K562 (cell line): Measurements from ENCODE around the gene TXNRD1. TPM values are rescaled to one million over a fixed set of nuclear protein-coding genes. Genes with fewer than 3 reads are reported as not detected.
A peak's percentile ranks its signal among the peaks of the same experiment; 100 is the strongest.

Experiments
- ARHGAP35 ChIP-seq: fragments of 450-650 bp; IDR thresholded peaks from 2 replicates; pipeline ENCODE4 v1.6.1; 2018; ENCODE audit not compliant: partially characterized antibody
- ATF3 ChIP-seq, 2 experiments: fragments of 450-650 bp in 1 of 2; sonication (generic) in 1 of 2; formaldehyde crosslinking in 1 of 2; IDR thresholded peaks in 1 of 2; conservative IDR thresholded peaks in 1 of 2; 2 replicates each; pipeline versions ENCODE4 v1.6.1 to v1.8.1; 2016 to 2023; ENCODE audit warnings: mild to moderate bottlenecking in 2 of 2, moderate library complexity in 2 of 2, inconsistent platforms in 1 of 2, missing genetic modification reagents in 1 of 2
- ATF6 ChIP-seq: sonication (generic); formaldehyde crosslinking; IDR thresholded peaks from 2 replicates; pipeline ENCODE4 v1.4.0; 2020; ENCODE audit warnings: mild to moderate bottlenecking, missing genetic modification reagents
- BCL6 ChIP-seq: fragments of 250-450 bp; sonication (Bioruptor Pico); IDR thresholded peaks from 2 replicates; pipeline ENCODE4 v1.4.0; 2020
- CC2D1A ChIP-seq: fragments of 450-650 bp; IDR thresholded peaks from 2 replicates; pipeline ENCODE4 v1.6.1; 2017; ENCODE audit warnings: mild to moderate bottlenecking
- E2F5 ChIP-seq: sonication (generic); formaldehyde crosslinking; IDR thresholded peaks from 2 replicates; pipeline ENCODE4 v1.8.0; 2022; ENCODE audit warnings: mild to moderate bottlenecking, missing genetic modification reagents
- FUS ChIP-seq: fragments of 200-400 bp; formaldehyde crosslinking; optimal IDR thresholded peaks from 2 replicates; pipeline ENCODE3; 2017; ENCODE audit warnings: low read depth, low read length
- HDAC8 ChIP-seq: fragments of 450-650 bp; IDR thresholded peaks from 2 replicates; pipeline ENCODE4 v1.6.1; 2016; ENCODE audit warnings: mild to moderate bottlenecking, missing genetic modification characterization, moderate library complexity, missing compliant biosample characterization
- HNRNPK ChIP-seq: fragments of 200-400 bp; formaldehyde crosslinking; IDR thresholded peaks from one replicate; pipeline ENCODE4 v1.6.1; 2018; ENCODE audit warnings: mild to moderate bottlenecking, low read depth, low read length; ENCODE audit not compliant: poor library complexity, severe bottlenecking
- KLF1 ChIP-seq: fragments of 450-650 bp; IDR thresholded peaks from 2 replicates; pipeline ENCODE4 v1.6.1; 2016; ENCODE audit warnings: missing genetic modification characterization, missing compliant biosample characterization
- MLX ChIP-seq, 2 experiments: fragments of 450-650 bp in 1 of 2; sonication (generic) in 1 of 2; formaldehyde crosslinking; conservative IDR thresholded peaks; 2 replicates each; pipeline versions ENCODE4 v1.4.0 to v1.8.1; 2020 to 2022; ENCODE audit warnings: mild to moderate bottlenecking in 1 of 2, missing genetic modification reagents in 1 of 2
- MXD1 ChIP-seq: fragments of 250-450 bp; sonication (Bioruptor Pico); IDR thresholded peaks from 2 replicates; pipeline ENCODE4 v1.8.0; 2021; ENCODE audit warnings: borderline replicate concordance, mild to moderate bottlenecking, moderate library complexity; ENCODE audit not compliant: poor library complexity, severe bottlenecking
- NR4A1 ChIP-seq, 2 experiments: fragments of 250-450 bp in 1 of 2; fragments of 450-650 bp in 1 of 2; sonication (Bioruptor Pico) in 1 of 2; IDR thresholded peaks; 2 replicates each; pipeline versions ENCODE4 v1.4.0 to v1.6.1; 2016 to 2020; ENCODE audit warnings: mild to moderate bottlenecking in 2 of 2, missing compliant biosample characterization in 1 of 2, missing genetic modification characterization in 1 of 2, moderate library complexity in 1 of 2
- POLR2H ChIP-seq: IDR thresholded peaks from 2 replicates; pipeline ENCODE4 v1.6.1; 2016; ENCODE audit warnings: missing genetic modification characterization, low read depth, mild to moderate bottlenecking, control low read depth, missing compliant biosample characterization, moderate library complexity
- POLR3G ChIP-seq: IDR thresholded peaks from 2 replicates; pipeline ENCODE4 v1.6.1; 2011; ENCODE audit not compliant: insufficient read length, insufficient replicate concordance; ENCODE audit errors: extremely low read depth
- SAFB ChIP-seq: fragments of 200-400 bp; formaldehyde crosslinking; IDR thresholded peaks from 2 replicates; pipeline ENCODE4 v1.6.1; 2017; ENCODE audit warnings: low read depth, low read length, borderline replicate concordance
- XRCC5 ChIP-seq: fragments of 200-400 bp; formaldehyde crosslinking; IDR thresholded peaks from 2 replicates; pipeline ENCODE4 v1.6.1; 2017; ENCODE audit warnings: low read depth, mild to moderate bottlenecking, low read length
- ZNF398 ChIP-seq: fragments of 250-450 bp; sonication (Bioruptor Pico); IDR thresholded peaks from 2 replicates; pipeline ENCODE4 v1.8.0; 2021; ENCODE audit warnings: moderate library complexity, mild to moderate bottlenecking, inconsistent platforms
- ZNF830 ChIP-seq: fragments of 250-450 bp; sonication (Bioruptor Pico); IDR thresholded peaks from 2 replicates; pipeline ENCODE4 v1.5.0; 2021; ENCODE audit warnings: mild to moderate bottlenecking
- polyA plus RNA-seq, 8 experiments: library from polyadenylated mRNA; depleted of rRNA in 4 of 8; stranded (reverse) in 5 of 8; unstranded in 3 of 8; fragments of >200 nt; fragmentation: Nextera tagmentation in 2 of 8; fragmentation: Illumina TruSeq in 1 of 8; extraction: Ambion mirVana in 2 of 8; extraction: Trizol in 1 of 8; gene quantifications; 2 replicates each; pipeline versions ENCODE4 v1.2.1 to v1.2.3, GENCODE V29; 2011 to 2014; ENCODE audit warnings: inconsistent platforms in 1 of 8, missing spikeins in 1 of 8
- total RNA-seq, 7 experiments: library from RNA; depleted of rRNA in 6 of 7; stranded (reverse); fragments of >200 nt in 6 of 7; fragmentation: Illumina TruSeq in 2 of 7; extraction: Trizol in 2 of 7; gene quantifications; 2 replicates each; pipeline versions ENCODE4 v1.2.1 to v1.2.3, GENCODE V29; 2011 to 2021; ENCODE audit warnings: low replicate concordance in 1 of 7

The TXNRD1 gene
- total and polyA plus RNA-seq, 9 of the 15 experiments (the other 6 are each of a cell fraction or from before 2014, with no cell fraction given), result 107 to 189 (median 146) TPM

- TF ChIP-seq ATF6 (CRISPR knock-in tag), result no peak
- no peak for TF ChIP-seq MLX (CRISPR knock-in tag; conservative IDR thresholded peaks at IDR 0.05)
- TF ChIP-seq XRCC5, result 0 out of 2 replicates have a peak, but pooled peaks have one; percentile 33
- no peak for TF ChIP-seq HNRNPK
- TF ChIP-seq E2F5 (CRISPR knock-in tag), result no peak
- peak; percentile 37; the same call in 1 of the 2 replicates for TF ChIP-seq CC2D1A
- TF ChIP-seq MXD1 (CRISPR knock-in tag), result no peak
- no peak for TF ChIP-seq BCL6 (CRISPR knock-in tag)
- TF ChIP-seq HDAC8 (tag), result no peak
- TF ChIP-seq FUS, result no peak
- no peak for TF ChIP-seq ATF3 (IDR thresholded peaks at IDR 0.05)
- TF ChIP-seq ATF3 (CRISPR knock-in tag; conservative IDR thresholded peaks at IDR 0.05), result no peak
- TF ChIP-seq POLR2H (tag), result no peak
- TF ChIP-seq SAFB, result no peak
- no peak for TF ChIP-seq ZNF830 (CRISPR knock-in tag)
- TF ChIP-seq POLR3G, result no peak
- no peak for TF ChIP-seq KLF1
- TF ChIP-seq NR4A1 (CRISPR knock-in tag; IDR thresholded peaks at IDR 0.05), result no peak
- TF ChIP-seq NR4A1 (tag; IDR thresholded peaks at IDR 0.05), result no peak
- no peak for TF ChIP-seq ZNF398 (CRISPR knock-in tag)
- TF ChIP-seq ARHGAP35, result no peak
These were observed 142.9 kb downstream of the TXNRD1 start (continued) for GRCh38 chr12:104358353-104359003.
